Activated CD8-positive, alpha-beta T cell treated with anti-CD3 and anti-CD28 coated beads for 36 hours (primary cell): ENCODE data around the gene CAMTA1. TPM values are rescaled to one million over a fixed set of nuclear protein-coding genes. Genes with fewer than 3 reads are reported as not detected.

ENCODE experiments used
- ATAC-seq: fragments of 200-7000 bp; cut with Tn5 transposase; one replicate; pipeline ENCODE4 v1.10.0; 2021; ENCODE audit warnings: mild to moderate bottlenecking, moderate library complexity
- CTCF ChIA-PET: fragments of 350-600 bp; sonication (Branson Sonifier 250); formaldehyde crosslinking; loops from one replicate; lab custom pipeline; 2021; ENCODE audit warnings: antibody characterized with exemption; lab: Charles Lee
- POLR2A ChIA-PET: fragments of 350-600 bp; sonication (Branson Sonifier 250); formaldehyde crosslinking; loops from one replicate; lab custom pipeline; 2021; ENCODE audit warnings: antibody characterized with exemption; lab: Charles Lee
- DNase-seq: peaks from one replicate; pipeline ENCODE4 v3.0.0-alpha.2; 2020
- H3K27ac Mint-ChIP-seq: one replicate; pipeline ENCODE4 v1.8.0; 2021; ENCODE audit warnings: mild to moderate bottlenecking, mixed read lengths
- H3K27me3 Mint-ChIP-seq: one replicate; pipeline ENCODE4 v1.8.0; 2021; ENCODE audit warnings: mixed read lengths
- H3K36me3 Mint-ChIP-seq: one replicate; pipeline ENCODE4 v1.8.0; 2021; ENCODE audit warnings: low read depth, mixed read lengths
- H3K4me1 Mint-ChIP-seq: one replicate; pipeline ENCODE4 v1.8.0; 2021; ENCODE audit warnings: low read depth, mixed read lengths
- H3K4me3 Mint-ChIP-seq: one replicate; pipeline ENCODE4 v1.8.0; 2021; ENCODE audit warnings: mild to moderate bottlenecking, moderate library complexity, mixed read lengths
- H3K9me3 Mint-ChIP-seq: one replicate; pipeline ENCODE4 v1.8.0; 2021; ENCODE audit warnings: mixed read lengths
- intact Hi-C: fragments of 100-400 bp; cut with micrococcal nuclease; formaldehyde crosslinking; loops from one replicate; pipeline ENCODE4 v1.10.0; 2022
- total RNA-seq, 2 experiments: library from RNA; stranded (reverse); gene quantifications; one replicate each; pipeline ENCODE4 v1.2.3, GENCODE V29; 2021
- TF ChIP-seq, protein P1 (sequence below): fragments of 200-600 bp; IDR thresholded peaks from one replicate; pipeline ENCODE4 v1.8.0; 2022; ENCODE audit warnings: antibody characterized with exemption, mild to moderate bottlenecking

Gene CAMTA1
- total RNA-seq, 2 experiments from 2014 or later: 67.7 to 70.9 TPM

DNA sequence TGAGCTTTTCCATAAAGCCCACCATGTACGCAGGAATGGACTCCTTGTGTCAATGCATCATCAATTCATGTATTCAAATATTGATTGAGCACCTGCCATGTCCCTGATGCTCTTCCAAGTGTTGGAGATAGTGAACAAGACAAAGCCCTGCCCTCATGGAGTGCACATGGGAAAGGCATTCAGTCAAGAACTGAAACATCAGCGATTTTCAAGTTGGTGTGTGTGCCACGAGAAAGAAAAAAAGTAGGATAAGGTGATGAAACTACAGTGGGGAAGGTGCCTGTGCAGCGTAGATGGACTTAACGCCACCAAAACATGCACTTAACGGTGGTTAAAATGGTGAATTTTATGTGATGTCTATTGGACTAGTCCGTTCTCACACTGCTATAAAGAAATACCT is 553.2 kb downstream of the CAMTA1 start:
- intact Hi-C loops: no loop called here
- no peak overlapping the region for H3K4me3 Mint-ChIP-seq
- ChIA-PET CTCF (no interaction called here), POLR2A (no interaction called here)
- no peaks in the 10 kb centered on the region for H3K9me3 Mint-ChIP-seq
- peaks cover 1% of the 10 kb centered on the region for H3K27me3 Mint-ChIP-seq
- H3K4me1 Mint-ChIP-seq: no peaks in the 10 kb centered on the region
- TF ChIP-seq, protein P1, sequence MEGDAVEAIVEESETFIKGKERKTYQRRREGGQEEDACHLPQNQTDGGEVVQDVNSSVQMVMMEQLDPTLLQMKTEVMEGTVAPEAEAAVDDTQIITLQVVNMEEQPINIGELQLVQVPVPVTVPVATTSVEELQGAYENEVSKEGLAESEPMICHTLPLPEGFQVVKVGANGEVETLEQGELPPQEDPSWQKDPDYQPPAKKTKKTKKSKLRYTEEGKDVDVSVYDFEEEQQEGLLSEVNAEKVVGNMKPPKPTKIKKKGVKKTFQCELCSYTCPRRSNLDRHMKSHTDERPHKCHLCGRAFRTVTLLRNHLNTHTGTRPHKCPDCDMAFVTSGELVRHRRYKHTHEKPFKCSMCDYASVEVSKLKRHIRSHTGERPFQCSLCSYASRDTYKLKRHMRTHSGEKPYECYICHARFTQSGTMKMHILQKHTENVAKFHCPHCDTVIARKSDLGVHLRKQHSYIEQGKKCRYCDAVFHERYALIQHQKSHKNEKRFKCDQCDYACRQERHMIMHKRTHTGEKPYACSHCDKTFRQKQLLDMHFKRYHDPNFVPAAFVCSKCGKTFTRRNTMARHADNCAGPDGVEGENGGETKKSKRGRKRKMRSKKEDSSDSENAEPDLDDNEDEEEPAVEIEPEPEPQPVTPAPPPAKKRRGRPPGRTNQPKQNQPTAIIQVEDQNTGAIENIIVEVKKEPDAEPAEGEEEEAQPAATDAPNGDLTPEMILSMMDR: no peak
- no peaks in the 10 kb centered on the region for H3K36me3 Mint-ChIP-seq
- DNase-seq (no peak), ATAC-seq (no peak)
- no peak overlapping the region for H3K27ac Mint-ChIP-seq

DNA sequence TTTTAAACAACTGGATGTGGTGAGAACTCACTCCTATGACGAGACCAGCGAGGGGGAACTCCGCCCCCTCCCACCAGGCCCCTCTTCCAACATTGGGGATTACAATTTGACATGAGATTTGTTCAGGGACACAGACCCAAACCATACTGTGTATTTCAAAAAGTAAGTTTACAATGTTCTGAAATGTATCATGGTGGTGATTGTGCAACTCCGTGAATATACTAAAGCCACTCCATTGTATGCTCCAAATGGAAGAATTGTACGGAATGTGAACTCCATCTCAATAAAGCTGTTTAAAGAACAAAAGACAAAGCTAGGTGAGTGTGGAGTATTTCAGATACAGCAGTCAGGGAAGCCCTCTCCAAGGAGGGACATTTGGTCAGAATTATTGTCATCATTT is 553.8 kb downstream of the CAMTA1 start:
- H3K27me3 Mint-ChIP-seq: peaks cover 1% of the 10 kb centered on the region
- no peaks in the 10 kb centered on the region for H3K36me3 Mint-ChIP-seq
- no peak for ATAC-seq
- ChIA-PET CTCF (no interaction called here), POLR2A (no interaction called here)
- H3K27ac Mint-ChIP-seq: no peak overlapping the region
- H3K9me3 Mint-ChIP-seq: no peaks in the 10 kb centered on the region
- TF ChIP-seq, protein P1: no peak
- H3K4me3 Mint-ChIP-seq: no peak overlapping the region
- intact Hi-C loops: no loop called here
- H3K4me1 Mint-ChIP-seq: no peaks in the 10 kb centered on the region
- DNase-seq: no peak

DNA sequence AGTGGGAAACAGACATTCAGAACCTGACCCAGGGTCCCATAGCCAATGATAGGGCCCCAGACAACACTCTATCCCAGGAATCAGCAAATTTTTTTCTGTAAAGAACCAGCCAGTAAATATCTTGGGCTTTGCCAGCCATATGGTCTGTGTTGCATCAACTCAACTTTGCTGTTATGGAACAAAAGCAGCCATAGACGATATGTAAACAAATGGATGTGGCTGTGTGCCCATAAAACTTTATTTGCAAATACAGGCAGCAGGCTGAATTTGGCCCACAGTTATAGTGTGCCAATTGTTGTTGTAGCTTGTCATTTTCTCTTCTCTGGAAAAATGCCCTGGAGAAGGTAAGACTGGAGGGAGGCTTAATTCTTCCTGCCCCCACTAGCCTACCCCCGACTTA is 554.7 kb downstream of the CAMTA1 start:
- ChIA-PET POLR2A (no interaction called here), CTCF (no interaction called here)
- Mint-ChIP-seq H3K4me3 (no peak overlapping the region), H3K9me3 (no peaks in the 10 kb centered on the region), H3K27me3 (no peaks in the 10 kb centered on the region), H3K4me1 (no peaks in the 10 kb centered on the region), H3K36me3 (no peaks in the 10 kb centered on the region), H3K27ac (no peak overlapping the region)
- TF ChIP-seq, protein P1: no peak
- ATAC-seq (no peak), DNase-seq (no peak)
- intact Hi-C loops: no loop called here

DNA sequence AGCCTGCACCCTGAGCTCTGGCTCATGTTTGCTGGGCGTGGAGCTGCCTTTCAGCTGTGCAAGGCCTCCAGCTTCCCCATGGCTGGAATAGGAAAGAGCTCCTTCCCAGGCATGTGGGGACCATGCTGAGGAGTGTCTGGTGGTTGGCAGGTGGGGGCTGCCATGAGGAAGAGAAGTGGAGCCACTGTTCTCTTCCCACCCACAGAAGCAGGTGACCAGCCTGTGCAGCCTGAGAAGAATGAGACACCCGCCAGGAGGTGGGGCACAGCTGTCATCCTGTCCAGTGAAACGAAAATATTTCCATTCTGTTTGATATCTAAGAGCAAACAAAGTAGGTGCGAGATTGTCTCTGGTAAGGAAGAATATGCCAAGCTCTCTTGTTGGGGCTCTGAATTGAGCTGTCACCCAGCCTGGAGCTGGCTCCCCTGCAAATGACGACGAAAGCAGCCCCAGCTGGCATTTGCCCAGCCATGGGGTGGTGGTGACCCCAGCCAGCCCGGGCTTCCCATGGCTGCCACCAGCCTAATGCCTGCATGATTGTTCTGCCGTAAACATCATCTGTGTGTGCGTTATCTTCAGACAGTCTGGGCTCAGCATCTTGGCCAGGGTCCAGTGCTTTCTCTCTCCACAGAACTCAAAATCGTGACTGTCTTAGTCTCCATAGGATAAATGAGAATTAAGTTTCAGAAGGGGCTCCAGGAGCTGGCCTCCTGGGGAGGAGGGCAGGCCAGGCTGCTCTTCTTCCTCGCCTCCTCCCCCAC is 556.1 kb downstream of the CAMTA1 start:
- DNase-seq (no peak), ATAC-seq (no peak)
- ChIA-PET POLR2A (interaction anchor here (0.9 kb wide), 1 partner anchor 311 kb away, joined by 3 read pairs; no protein-coding TSS in a partner anchor), CTCF (no interaction called here)
- no peak overlapping the region for H3K4me3 Mint-ChIP-seq
- intact Hi-C loops: no loop called here
- H3K27me3 Mint-ChIP-seq: no peaks in the 10 kb centered on the region
- H3K27ac Mint-ChIP-seq: no peak overlapping the region
- no peaks in the 10 kb centered on the region for H3K36me3 Mint-ChIP-seq
- H3K9me3 Mint-ChIP-seq: no peaks in the 10 kb centered on the region
- H3K4me1 Mint-ChIP-seq: no peaks in the 10 kb centered on the region
- TF ChIP-seq, protein P1: no peak

DNA sequence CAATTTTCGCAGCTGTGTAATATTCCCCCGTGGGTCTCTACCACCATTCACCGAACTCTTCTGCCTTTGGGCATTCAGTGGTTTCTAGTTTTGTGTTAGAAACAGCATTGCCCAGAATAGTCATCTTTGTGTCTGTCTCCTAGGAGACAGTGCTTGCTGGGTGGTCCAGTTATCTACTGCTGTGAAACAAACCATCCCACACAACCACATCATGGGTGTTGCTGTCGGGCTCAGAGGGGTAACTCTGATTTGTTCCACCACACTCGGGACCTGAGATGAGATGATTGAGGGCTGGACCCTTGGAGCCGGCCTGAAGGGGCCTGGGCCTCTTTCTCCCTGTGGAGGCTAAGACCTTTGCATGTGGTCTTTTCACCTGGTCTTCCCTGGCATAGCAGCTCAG is 558.6 kb downstream of the CAMTA1 start:
- no peaks in the 10 kb centered on the region for H3K36me3 Mint-ChIP-seq
- no peak overlapping the region for H3K27ac Mint-ChIP-seq
- POLR2A ChIA-PET: no interaction called here

More for the DNA sequence above, 558.6 kb downstream of the CAMTA1 start:
- no peaks in the 10 kb centered on the region for H3K27me3 Mint-ChIP-seq
- CTCF ChIA-PET: no interaction called here
- no peaks in the 10 kb centered on the region for H3K4me1 Mint-ChIP-seq
- H3K4me3 Mint-ChIP-seq: no peak overlapping the region
- no peak for DNase-seq
- no peak for ATAC-seq
- no peaks in the 10 kb centered on the region for H3K9me3 Mint-ChIP-seq
- TF ChIP-seq, protein P1: no peak
- intact Hi-C loops: no loop called here
